ENCODE measurements around the gene BCOR. TPM values are rescaled to one million over a fixed set of nuclear protein-coding genes. Genes with fewer than 3 reads are reported as not detected.

BCOR gene
- total and polyA plus RNA-seq, 9 of the 15 experiments (the other 6 are each of a cell fraction or from before 2014, with no cell fraction given), result 27.5 to 113 (median 37.6) TPM

GRCh38 chrX:40105835-40106675 is 8.3 kb upstream of the BCOR start (continued):
- TF ChIP-seq ZNF639 (CRISPR knock-in tag; conservative IDR thresholded peaks at IDR 0.05 in 1 of 2, IDR thresholded peaks at IDR 0.05 in 1 of 2) (peak in 1 of 2 experiments; percentile 78; a peak in 2 of 4 replicates), TSC22D4 (tag; IDR thresholded peaks at IDR 0.05) (no peak), ZSCAN29 (IDR thresholded peaks at IDR 0.05) (no peak), ZC3H11A (IDR thresholded peaks at IDR 0.05; ENCODE audit: low read depth, low read length) (no peak), CCNT2 (IDR thresholded peaks at IDR 0.05; ENCODE audit: borderline replicate concordance, extremely low read depth, insufficient read length, low read depth, low read length) (peak; percentile 75), XRCC5 (IDR thresholded peaks at IDR 0.05; ENCODE audit: low read depth, low read length) (no peak), XRCC3 (IDR thresholded peaks at IDR 0.05) (no peak), TBP (optimal IDR thresholded peaks at IDR 0.05; ENCODE audit: low read depth, low read length) (peak; percentile 50), RBBP5 (IDR thresholded peaks at IDR 0.05; ENCODE audit: borderline replicate concordance, insufficient read depth, low read length, poor library complexity, severe bottlenecking) (peak; percentile 22), ZSCAN32 (CRISPR knock-in tag; IDR thresholded peaks at IDR 0.05) (no peak), RBFOX2 (IDR thresholded peaks at IDR 0.05; ENCODE audit: low read depth, low read length) (peak; percentile 49), ZKSCAN8 (CRISPR knock-in tag; IDR thresholded peaks at IDR 0.05) (no peak)
- TF ChIP-seq, protein P1, sequence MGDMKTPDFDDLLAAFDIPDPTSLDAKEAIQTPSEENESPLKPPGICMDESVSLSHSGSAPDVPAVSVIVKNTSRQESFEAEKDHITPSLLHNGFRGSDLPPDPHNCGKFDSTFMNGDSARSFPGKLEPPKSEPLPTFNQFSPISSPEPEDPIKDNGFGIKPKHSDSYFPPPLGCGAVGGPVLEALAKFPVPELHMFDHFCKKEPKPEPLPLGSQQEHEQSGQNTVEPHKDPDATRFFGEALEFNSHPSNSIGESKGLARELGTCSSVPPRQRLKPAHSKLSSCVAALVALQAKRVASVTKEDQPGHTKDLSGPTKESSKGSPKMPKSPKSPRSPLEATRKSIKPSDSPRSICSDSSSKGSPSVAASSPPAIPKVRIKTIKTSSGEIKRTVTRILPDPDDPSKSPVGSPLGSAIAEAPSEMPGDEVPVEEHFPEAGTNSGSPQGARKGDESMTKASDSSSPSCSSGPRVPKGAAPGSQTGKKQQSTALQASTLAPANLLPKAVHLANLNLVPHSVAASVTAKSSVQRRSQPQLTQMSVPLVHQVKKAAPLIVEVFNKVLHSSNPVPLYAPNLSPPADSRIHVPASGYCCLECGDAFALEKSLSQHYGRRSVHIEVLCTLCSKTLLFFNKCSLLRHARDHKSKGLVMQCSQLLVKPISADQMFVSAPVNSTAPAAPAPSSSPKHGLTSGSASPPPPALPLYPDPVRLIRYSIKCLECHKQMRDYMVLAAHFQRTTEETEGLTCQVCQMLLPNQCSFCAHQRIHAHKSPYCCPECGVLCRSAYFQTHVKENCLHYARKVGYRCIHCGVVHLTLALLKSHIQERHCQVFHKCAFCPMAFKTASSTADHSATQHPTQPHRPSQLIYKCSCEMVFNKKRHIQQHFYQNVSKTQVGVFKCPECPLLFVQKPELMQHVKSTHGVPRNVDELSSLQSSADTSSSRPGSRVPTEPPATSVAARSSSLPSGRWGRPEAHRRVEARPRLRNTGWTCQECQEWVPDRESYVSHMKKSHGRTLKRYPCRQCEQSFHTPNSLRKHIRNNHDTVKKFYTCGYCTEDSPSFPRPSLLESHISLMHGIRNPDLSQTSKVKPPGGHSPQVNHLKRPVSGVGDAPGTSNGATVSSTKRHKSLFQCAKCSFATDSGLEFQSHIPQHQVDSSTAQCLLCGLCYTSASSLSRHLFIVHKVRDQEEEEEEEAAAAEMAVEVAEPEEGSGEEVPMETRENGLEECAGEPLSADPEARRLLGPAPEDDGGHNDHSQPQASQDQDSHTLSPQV (IDR thresholded peaks at IDR 0.05), result no peak
- TF ChIP-seq, protein P2, sequence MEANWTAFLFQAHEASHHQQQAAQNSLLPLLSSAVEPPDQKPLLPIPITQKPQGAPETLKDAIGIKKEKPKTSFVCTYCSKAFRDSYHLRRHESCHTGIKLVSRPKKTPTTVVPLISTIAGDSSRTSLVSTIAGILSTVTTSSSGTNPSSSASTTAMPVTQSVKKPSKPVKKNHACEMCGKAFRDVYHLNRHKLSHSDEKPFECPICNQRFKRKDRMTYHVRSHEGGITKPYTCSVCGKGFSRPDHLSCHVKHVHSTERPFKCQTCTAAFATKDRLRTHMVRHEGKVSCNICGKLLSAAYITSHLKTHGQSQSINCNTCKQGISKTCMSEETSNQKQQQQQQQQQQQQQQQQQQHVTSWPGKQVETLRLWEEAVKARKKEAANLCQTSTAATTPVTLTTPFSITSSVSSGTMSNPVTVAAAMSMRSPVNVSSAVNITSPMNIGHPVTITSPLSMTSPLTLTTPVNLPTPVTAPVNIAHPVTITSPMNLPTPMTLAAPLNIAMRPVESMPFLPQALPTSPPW (CRISPR knock-in tag; IDR thresholded peaks at IDR 0.05), result peak; percentile 90
- TF ChIP-seq, protein P3, sequence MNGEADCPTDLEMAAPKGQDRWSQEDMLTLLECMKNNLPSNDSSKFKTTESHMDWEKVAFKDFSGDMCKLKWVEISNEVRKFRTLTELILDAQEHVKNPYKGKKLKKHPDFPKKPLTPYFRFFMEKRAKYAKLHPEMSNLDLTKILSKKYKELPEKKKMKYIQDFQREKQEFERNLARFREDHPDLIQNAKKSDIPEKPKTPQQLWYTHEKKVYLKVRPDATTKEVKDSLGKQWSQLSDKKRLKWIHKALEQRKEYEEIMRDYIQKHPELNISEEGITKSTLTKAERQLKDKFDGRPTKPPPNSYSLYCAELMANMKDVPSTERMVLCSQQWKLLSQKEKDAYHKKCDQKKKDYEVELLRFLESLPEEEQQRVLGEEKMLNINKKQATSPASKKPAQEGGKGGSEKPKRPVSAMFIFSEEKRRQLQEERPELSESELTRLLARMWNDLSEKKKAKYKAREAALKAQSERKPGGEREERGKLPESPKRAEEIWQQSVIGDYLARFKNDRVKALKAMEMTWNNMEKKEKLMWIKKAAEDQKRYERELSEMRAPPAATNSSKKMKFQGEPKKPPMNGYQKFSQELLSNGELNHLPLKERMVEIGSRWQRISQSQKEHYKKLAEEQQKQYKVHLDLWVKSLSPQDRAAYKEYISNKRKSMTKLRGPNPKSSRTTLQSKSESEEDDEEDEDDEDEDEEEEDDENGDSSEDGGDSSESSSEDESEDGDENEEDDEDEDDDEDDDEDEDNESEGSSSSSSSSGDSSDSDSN (IDR thresholded peaks at IDR 0.05; ENCODE audit: borderline replicate concordance in 1 of 2, low read depth in 2 of 2, low read length in 2 of 2), result peak in 1 of 2 experiments; percentile 76; a peak in 1 of 4 replicates
